Stimulated activated CD8-positive, alpha-beta memory T cell treated with anti-CD3 and anti-CD28 coated beads, Interleukin-12 subunit alpha, Interleukin-12 subunit beta, amount 100 ng/mL, for 1 hour (primary cell): Measurements from ENCODE around the gene HUWE1.
"Not testable (repeated sequence)": the region's sequence is repeated elsewhere in the genome, so short reads cannot be mapped to it uniquely, and the experiment has no call there.

Experiments
- DNase-seq: peaks from one replicate; pipeline ENCODE4 v3.0.0-alpha.2; 2020; ENCODE audit warnings: low read depth

HUWE1 gene

GRCh38 chrX:53531255-53531966 is 155.1 kb downstream of the HUWE1 start:
- DNase-seq: not testable (repeated sequence)

GRCh38 chrX:53526999-53527398 is 159.5 kb downstream of the HUWE1 start:
- DNase-seq: no peak

- no peak for DNase-seq
These were observed 175.2 kb downstream of the HUWE1 start for GRCh38 chrX:53511322-53511721.

- not testable (repeated sequence) for DNase-seq
These were observed 182.5 kb downstream of the HUWE1 start for GRCh38 chrX:53504035-53504434.

GRCh38 chrX:53494436-53494835 is 192.1 kb downstream of the HUWE1 start:
- no peak for DNase-seq

GRCh38 chrX:53486285-53486684 is 200.2 kb downstream of the HUWE1 start:
- no peak for DNase-seq

GRCh38 chrX:53483838-53484405 is 202.6 kb downstream of the HUWE1 start:
- no peak for DNase-seq

GRCh38 chrX:53483416-53483815 is 203.1 kb downstream of the HUWE1 start:
- DNase-seq: no peak
